Measurements from ENCODE around the gene DCAF12. TPM values are rescaled to one million over a fixed set of nuclear protein-coding genes. Genes with fewer than 3 reads are reported as not detected.

The DCAF12 gene
- total RNA-seq, 4 donors from 2014 or later = 6.4 to 35.3 (median 30.3) TPM

- no peaks in the 10 kb centered on the region for H3K9me3 ChIP-seq
- H3K27me3 ChIP-seq = no peaks in the 10 kb centered on the region
- intact Hi-C loops (cut with DNase I; ENCODE audit: low total_unique reads) = no loop called here
- no peaks in the 10 kb centered on the region for H3K4me1 ChIP-seq
- no peak overlapping the region for H3K4me3 ChIP-seq
- TF ChIP-seq POLR2A (IDR thresholded peaks at IDR 0.05) (no peak), CTCF (IDR thresholded peaks at IDR 0.05) (no peak)
- no peaks in the 10 kb centered on the region for H3K36me3 ChIP-seq
- H3K27ac ChIP-seq = no peak overlapping the region
- no peak for DNase-seq
These were observed 89.9 kb downstream of the DCAF12 start for GRCh38 chr9:34036625-34037024.

Small RNAs within 50 kb of the gene (small RNA-seq; reads per million reads assigned to genes)
- gene RN7SKP114 = not detected

Other genes starting within 250 kb of the DCAF12 start
- gene UBAP2, start 77.8 kb downstream of the DCAF12 start, total RNA-seq = 100 to 1,000 TPM in 1 of 4 donors, 10 to 100 TPM in 2, 1 to 10 TPM in 1; 9.2 to 110 (median 51.3) TPM
- 10 to 100 TPM; 17.1 to 60.4 (median 24.9) TPM for gene UBAP1, start 52.3 kb upstream of the DCAF12 start, total RNA-seq
- gene KIF24, start 202.6 kb upstream of the DCAF12 start, total RNA-seq = 1 to 10 TPM; 1.2 to 6.1 (median 1.5) TPM
- 10 to 100 TPM in 3 of 4 donors, 1 to 10 TPM in 1; 7.6 to 24.6 (median 20.2) TPM for gene NUDT2, start 202.9 kb upstream of the DCAF12 start, total RNA-seq

Measured in uterus (tissue), 4 donors.